GM18909 (cell line): Measurements from ENCODE around the gene INHBC.

Experiments
- ATAC-seq: cut with Tn5 transposase; IDR thresholded peaks from one replicate; pipeline ENCODE4 v1.9.1; 2021; ENCODE audit warnings: mild to moderate bottlenecking; ENCODE audit not compliant: unreplicated experiment, poor library complexity

The INHBC gene

DNA sequence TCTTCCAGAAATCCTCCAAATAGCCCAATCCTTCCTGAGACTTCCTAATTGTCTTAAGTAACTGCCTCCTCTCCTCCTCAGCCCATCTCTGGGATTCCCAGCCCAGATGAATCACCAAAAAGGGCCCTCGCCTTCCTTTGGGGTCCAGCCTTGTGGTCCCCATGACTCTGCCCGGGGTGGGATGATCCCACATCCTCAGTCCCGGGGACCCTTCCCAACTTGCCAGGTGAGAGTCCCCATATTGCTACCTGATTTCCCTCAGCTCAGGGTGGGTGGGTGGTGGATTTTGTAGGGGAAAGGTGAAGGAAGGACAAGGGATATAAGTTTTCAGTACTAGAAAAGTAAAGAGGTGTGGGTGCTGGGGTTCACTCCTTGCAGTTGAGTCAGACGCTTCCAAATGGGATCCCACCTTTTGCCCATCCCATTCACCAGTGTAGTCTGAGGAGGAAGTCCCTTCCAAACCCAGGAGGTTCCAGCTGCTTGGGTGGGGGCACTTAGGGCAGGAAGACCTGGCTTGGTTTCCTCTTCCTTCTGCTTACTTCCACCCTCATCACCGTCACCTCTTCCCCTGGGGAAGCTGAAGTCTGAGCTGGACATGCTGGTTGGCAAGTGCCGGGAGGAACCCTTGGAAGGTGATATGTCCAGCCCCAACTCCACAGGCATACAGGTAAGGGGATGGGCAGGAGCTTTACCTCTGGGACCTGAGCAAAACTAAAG is 30.6 kb downstream of the INHBC start:
- no peak for ATAC-seq

DNA sequence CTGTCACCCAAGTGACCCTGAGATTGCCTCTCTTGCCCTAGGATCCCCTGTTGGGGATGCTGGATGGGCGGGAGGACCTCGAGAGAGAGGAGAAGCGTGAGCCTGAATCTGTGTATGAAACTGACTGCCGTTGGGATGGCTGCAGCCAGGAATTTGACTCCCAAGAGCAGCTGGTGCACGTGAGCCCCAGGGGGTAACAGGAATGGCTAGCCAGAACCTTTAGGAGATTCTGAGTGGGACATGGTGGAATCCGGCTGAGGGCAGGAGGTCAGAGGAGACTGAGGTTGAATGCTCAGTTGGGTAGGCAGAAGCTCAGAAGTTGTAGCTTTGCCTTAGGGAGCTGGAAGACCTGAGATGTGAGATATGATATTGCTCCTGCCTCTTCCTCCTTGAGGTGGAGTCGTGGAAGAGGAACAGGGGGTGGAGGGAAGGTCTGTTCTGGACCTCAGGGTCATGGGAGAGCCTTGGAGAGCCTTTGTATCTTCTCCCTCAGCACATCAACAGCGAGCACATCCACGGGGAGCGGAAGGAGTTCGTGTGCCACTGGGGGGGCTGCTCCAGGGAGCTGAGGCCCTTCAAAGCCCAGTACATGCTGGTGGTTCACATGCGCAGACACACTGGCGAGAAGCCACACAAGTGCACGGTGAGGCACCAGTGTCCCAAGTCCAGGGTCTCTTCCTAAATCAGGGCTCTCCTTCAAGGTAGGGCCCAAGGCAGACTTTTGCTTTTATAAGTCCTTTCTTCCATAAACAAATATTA is 31.3 kb downstream of the INHBC start:
- ATAC-seq, result no peak

DNA sequence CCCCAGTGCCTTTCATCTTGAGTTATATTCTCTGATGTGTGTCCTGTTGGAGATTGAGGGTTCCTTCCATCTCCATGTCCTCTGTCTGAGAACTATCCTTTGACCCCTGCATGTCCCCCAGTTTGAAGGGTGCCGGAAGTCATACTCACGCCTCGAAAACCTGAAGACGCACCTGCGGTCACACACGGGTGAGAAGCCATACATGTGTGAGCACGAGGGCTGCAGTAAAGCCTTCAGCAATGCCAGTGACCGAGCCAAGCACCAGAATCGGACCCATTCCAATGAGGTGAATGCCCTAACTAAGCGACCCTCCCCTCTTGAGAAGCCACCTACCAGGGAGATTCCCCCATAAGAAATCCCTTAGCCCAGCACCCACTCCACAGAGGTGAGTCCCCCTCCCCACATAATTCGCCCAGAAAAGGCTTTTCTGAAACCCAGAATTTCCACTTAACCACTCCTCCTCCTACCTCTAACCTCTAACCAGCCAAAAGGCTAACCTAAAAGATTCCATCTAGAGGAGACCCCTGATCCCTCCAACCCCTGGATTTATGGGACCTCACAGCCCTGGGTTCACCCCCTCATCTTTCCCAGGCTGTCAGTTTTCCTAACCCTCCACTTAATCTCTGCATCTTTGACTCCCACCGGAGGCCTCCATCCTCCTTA is 32.8 kb downstream of the INHBC start:
- no peak for ATAC-seq

DNA sequence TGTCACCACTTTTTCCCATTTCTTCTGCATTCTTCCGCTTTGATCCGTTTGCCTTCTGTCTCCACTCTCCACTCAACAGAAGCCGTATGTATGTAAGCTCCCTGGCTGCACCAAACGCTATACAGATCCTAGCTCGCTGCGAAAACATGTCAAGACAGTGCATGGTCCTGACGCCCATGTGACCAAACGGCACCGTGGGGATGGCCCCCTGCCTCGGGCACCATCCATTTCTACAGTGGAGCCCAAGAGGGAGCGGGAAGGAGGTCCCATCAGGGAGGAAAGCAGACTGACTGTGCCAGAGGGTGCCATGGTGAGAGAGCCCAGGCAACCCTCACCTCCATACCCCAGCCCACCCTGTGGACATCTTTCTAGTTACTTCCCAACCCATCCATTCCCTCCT is 33.3 kb downstream of the INHBC start:
- ATAC-seq, result no peak

GRCh38 chr12:57469296-57470164 is 34.9 kb downstream of the INHBC start:
- ATAC-seq, result no peak

- no peak for ATAC-seq
Observed at GRCh38 chr12:57470286-57470969, 35.8 kb downstream of the INHBC start.

- ATAC-seq, result no peak
Observed at GRCh38 chr12:57470970-57471656, 36.5 kb downstream of the INHBC start.

GRCh38 chr12:57471661-57472060 is 37.1 kb downstream of the INHBC start:
- ATAC-seq, result no peak

DNA sequence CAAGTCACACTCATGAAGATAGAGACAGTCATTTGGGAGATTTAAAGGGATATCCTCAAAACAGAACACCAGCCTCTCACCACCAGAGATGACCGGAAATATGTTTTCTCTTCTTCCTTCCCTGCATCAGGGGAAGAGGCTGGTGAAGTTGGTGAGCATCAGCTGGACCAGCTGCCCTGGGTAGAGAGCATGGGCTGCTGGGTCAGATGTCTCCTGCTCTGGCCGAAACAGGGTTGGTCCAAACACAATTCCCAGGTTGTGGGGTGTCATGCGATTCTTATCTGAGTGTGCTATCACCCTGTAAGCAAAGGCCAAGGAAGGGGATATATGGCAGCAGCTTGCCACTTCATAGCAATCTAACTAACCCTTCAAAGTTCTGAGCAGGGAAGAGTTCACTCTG is 37.8 kb downstream of the INHBC start:
- ATAC-seq, result no peak

GRCh38 chr12:57473392-57473791 is 38.8 kb downstream of the INHBC start:
- ATAC-seq, result no peak

DNA sequence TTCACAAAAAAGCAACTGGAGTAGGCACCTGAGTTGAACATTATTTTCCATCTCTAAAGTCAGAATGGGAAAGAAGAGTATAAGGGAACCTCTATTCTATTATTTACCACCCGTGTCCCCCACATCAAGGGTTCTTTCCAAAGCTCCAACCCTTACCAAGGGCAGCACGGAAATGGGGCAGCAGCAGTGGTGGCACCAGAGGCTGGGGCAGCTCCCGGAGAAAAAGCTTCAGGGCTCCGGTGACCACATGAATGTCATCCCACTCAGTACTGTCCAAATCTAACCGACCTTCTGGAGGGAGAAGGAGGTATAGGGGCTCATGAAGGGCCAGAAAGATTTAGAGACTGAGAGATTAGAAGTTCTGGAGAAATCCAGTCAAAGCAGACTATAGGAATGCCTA is 39.3 kb downstream of the INHBC start:
- no peak for ATAC-seq

DNA sequence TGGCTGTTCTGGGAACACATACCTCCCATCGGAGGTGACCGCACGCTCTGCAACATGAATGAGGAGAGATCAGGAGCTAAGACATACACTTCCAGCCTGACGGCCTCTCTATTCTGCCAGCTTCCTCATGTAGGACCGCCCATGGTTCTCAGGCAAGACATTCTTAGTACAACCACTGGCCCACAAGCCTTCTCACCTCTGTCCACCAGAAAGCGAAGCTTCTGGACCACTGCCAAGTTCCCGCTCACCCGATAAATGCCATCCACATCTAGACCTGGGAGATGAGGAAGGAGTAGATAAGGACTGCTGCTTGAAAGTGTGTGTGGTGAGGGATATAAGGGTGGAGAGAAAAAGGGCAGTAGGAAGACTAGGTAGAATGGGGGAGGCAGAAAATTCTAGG is 39.8 kb downstream of the INHBC start:
- no peak for ATAC-seq

GRCh38 chr12:57474862-57475261 is 40.3 kb downstream of the INHBC start:
- ATAC-seq, result no peak

GRCh38 chr12:57475271-57476161 is 40.9 kb downstream of the INHBC start:
- ATAC-seq, result peak; percentile 4

GRCh38 chr12:57476162-57476992 is 41.8 kb downstream of the INHBC start:
- ATAC-seq, result peak; percentile 45

GRCh38 chr12:57476993-57477709 is 42.6 kb downstream of the INHBC start:
- ATAC-seq, result no peak
